HG02678 (cell line): ENCODE measurements around the gene GLCCI1.

Source experiments
- ATAC-seq: cut with Tn5 transposase; IDR thresholded peaks from one replicate; pipeline ENCODE4 v1.9.1; 2021; ENCODE audit warnings: mild to moderate bottlenecking, moderate library complexity; ENCODE audit not compliant: unreplicated experiment

The GLCCI1 gene

DNA sequence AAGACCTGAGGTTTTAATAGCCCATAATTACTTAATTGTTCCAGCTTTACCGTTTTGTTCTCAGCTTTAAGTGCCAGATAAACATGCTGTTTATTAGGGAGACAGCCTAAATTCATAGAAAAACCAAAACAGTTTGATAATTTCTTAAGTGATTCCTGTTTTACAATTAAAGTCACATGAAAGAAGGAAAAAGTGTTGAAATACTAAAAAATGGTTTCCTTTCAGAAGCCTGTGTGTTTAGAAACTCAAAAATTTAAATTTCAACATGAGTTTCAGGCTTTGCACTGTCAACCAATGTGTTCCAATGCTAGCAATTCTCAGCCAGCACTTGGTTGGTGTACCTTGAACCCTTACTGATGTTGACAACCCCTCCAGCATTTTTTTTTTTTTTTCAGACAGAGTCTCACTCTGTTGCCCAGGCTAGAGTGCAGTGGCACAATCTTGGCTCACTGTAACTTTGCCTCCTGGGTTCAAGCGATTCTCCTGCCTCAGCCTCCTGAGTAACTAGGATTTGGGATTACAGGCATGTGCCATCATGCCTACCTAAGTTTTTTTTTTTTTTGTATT is 158.1 kb downstream of the GLCCI1 start:
- no peak for ATAC-seq

DNA sequence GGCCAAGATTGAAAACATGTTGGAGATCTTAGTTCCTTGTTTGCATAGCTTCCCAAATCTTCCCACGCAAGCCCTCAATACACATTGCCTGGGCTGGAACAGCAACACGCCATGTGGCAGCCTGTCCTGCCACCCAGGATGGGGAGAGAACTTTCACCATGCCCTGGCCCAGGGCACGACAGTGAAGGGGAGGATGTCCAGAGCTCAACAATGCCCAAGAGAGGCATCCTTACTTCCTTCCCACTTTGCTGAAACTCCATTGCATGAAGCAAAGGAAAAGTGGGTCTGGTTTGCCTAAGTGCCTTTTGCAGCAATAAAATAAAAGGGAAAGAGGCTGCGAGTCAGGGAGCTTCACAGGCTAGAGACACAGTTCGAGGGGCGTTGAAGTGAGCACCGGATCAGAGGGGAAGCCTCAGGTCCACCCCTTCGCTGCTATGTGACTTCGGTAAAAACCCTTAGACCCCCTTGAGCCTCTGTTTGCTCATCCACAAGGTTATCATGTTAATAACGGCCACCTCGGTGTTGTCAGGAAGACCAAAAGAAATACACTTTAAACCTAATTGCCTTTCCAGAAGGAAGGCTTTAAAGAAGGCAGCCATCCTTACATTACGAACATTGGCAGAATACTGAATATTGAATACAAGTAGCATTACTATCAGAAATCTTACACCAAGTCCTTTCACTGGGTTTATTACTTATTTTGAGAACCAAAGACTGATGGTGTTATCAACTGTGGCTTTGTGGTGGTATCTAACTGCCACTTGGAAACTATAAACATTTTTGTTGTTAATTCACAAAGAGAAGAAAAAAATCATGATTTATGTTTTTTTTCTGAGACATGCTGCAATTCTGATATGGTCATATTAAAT is 160.1 kb downstream of the GLCCI1 start:
- no peak for ATAC-seq

DNA sequence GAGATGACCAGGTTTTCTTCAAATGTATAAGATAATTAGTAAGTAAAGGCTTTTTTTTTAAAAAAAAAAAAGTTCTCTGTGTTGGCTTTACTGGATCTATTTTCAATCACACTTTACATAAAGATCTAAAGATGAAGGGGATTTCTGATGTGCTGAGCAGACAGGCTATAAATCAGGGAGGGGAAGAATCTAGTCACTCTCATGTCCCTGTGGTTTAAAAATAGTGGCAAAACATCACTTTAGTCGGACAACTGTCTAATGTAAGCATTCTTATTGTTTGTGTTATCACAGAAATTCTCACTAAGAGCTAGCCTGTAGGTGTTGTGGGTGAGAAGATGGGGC is 160.7 kb downstream of the GLCCI1 start:
- ATAC-seq = no peak

DNA sequence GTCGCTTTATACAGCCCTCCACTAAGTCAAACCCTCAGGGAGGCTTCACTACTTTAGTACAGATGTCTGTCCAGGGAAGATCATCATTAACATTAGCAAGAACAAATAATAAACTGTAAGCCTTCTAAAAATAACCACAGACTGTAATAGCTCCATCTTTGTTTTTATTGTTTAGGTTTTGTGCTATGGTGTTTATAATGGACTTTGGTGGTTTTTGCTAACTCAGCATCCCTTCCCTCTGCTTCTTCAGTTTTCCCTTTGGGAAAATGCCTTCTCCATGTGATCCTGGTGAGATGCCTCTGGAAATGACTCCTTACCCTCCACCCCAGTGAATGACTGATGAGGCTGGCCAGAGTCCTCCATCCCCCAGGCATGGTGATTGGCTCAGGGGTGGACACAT is 162.1 kb downstream of the GLCCI1 start:
- no peak for ATAC-seq

DNA sequence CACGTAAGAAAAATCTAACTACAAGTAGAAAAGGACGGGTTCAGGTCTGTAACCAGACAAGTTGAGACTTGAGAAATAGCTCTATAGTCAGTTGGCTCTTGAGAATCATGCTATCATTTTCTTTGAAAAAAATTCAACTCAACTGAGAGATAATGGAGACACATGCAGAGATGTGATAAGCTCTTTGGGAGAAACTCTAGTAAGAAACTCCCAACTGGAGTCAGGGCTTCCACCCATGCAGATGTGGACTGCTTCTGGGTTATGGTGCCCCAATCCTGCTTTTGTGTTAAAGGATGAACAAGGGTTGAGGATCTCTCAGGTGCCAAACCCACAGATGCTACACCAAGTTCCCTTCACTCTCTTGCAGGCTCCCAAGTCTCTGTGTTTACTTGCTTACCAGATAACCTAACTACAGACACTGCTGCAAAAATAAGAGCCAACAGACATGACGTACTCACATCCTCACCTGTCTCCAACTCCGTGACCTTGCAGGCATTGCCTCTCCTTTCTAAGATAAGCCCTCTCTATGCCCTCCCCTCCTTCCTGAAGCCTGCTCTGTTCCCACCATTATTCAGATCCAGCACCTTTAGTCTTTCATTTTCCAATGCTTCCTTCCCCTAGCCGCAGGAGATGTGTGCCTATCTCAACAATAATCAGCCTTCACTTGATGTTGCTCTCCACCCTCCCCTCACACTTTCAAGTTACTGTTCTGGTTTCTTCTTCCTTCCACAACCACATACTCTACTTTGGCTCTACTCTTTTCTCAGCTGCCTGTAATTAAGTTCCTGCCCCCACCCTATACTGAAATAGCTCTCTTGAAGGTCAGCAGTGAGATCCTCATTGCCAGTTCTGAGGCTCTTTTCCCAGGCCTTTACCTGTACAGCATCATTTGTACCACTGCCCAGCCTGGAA is 163.4 kb downstream of the GLCCI1 start:
- ATAC-seq = peak; percentile 50

DNA sequence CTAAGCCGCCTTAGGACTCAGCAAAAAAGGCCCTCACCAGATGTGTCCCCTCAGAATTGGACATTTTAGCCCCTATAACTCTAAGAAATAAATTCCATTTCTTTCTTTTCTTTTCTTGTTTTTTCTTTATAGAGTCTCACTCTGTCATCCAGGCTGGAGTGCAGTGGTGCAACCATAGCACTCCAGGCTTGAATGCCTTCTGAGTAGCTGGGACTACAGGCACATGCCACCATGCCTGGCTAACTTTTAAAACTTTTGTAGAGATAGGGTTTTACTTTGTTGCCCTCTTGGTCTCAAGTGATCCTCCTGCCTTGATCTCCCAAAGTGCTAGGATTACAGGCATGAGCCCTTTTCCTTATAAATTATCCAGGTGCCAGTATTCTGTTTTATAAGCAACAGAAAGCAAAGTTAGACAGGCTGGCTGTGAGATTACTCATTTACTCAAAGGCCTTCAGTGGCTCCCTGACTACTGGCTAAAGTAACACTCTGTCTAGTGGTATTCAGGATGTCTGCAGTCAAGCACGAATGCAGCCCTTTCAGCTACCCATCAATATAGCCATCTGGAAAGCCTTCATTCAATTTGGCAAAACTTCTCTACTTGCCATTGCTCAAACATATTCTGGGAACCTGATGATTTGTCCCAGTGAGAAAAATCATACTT is 164.7 kb downstream of the GLCCI1 start:
- peak; percentile 26 for ATAC-seq

DNA sequence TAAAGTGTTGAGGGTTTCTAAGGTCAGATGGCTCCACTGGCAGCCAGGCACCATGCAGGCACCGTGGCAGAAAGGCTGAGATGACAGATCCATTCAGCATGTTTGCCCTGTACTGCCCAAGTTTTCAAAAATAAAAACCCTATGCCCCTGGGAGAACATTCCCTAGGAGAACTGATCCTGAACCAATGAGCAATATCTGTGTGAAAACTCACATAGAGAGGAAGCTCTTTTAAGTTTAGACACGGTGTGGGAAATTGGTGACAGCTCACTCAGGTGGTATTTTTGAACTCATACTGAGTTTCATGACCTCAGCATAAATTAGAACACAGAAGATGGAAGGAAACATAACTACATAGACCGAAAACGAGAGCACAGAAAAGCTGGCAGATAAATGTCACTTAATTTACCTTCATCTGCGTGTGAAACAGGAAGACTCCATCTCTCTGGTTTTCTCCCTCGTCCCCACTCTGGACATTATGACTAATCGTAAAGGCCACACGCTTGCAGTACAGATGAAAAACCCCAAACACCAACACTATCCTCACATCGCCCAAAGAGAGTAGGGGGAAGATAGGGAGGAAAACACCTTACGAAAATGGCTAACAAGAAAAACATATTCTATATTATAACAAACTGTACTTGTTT is 165.6 kb downstream of the GLCCI1 start:
- peak; percentile 66 for ATAC-seq

DNA sequence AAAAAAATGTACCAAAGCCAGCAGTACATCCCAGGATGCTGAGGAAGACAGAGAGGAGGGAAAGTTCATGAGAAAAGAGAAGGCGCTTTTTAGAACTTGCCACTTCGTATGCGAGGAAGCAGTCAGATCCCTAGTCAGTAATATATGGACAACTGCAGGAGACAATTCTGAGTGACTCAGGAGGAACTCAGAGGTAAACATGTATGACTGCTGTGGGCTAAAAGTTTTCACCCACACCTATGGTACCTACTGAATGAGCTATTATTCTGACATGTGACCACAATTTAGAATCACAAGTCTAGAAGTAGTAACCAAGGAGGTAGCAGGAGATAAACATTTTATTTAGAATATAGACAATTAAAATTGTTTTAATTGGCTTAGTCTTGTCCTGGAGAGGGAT is 166.8 kb downstream of the GLCCI1 start:
- ATAC-seq = no peak

DNA sequence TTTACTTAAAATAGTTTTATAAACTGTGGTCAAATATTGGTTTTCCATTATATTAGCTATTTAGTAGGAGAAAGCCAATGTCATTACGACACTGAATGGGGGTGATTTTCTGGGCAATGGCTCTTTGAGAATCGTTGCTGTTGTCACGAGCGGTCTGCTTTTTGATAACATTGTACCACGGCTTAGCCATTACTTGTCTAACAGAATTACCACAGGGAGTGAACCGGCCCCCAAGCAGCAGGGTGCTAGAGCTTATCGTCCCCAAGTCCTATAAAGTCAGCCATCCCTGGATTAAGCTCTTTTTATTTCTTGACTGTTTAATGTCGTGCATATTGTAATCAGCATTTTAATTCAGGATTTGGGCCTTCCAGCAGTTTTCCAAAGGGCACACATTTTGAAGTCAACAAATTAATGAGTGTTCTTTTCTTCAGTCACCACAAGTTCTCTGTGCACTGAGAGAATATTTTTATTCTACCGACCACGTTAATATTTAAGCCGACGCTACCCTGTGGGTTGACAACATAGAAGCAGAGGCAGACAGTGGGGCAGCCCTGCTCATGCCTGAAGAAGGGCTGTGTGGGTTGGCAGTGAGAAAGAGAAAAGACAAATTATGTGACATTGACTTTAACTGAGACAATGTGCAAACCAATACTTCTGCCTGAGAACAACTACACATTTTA is 167.6 kb downstream of the GLCCI1 start:
- ATAC-seq = no peak
